ENCODE results near the gene ARV1.
A peak's percentile ranks its signal among the peaks of the same experiment; 100 is the strongest.
"Not testable (repeated sequence)": the region's sequence is repeated elsewhere in the genome, so short reads cannot be mapped to it uniquely, and the experiment has no call there.

Gene ARV1

GRCh38 chr1:231020139-231020601 lies 41.3 kb downstream of the ARV1 start:
- ATAC-seq, result peak; percentile 42
- no peak for DNase-seq

GRCh38 chr1:231020816-231021215 lies 41.9 kb downstream of the ARV1 start:
- ATAC-seq (no peak), DNase-seq (no peak)

GRCh38 chr1:231021540-231022031 lies 42.7 kb downstream of the ARV1 start:
- ATAC-seq (no peak), DNase-seq (no peak)

GRCh38 chr1:231022543-231022942 lies 43.6 kb downstream of the ARV1 start:
- DNase-seq, ATAC-seq: not testable (repeated sequence)

- no peak for ATAC-seq
- no peak for DNase-seq
Observed at GRCh38 chr1:231023150-231023549, 44.3 kb downstream of the ARV1 start.

- DNase-seq (no peak), ATAC-seq (no peak)
Observed at GRCh38 chr1:231026576-231026975, 47.7 kb downstream of the ARV1 start.

GRCh38 chr1:231027136-231027925 lies 48.4 kb downstream of the ARV1 start:
- ATAC-seq, result no peak
- no peak for DNase-seq

- DNase-seq (no peak), ATAC-seq (no peak)
Observed at GRCh38 chr1:231027971-231028370, 49.1 kb downstream of the ARV1 start.

- no peak for DNase-seq
- ATAC-seq, result no peak
Observed at GRCh38 chr1:231028682-231029081, 49.8 kb downstream of the ARV1 start.

- ATAC-seq, DNase-seq: not testable (repeated sequence)
Observed at GRCh38 chr1:231029247-231029646, 50.4 kb downstream of the ARV1 start.

- ATAC-seq, result no peak
- no peak for DNase-seq
Observed at GRCh38 chr1:231029841-231030240, 50.9 kb downstream of the ARV1 start.

GRCh38 chr1:231032963-231033362 lies 54.1 kb downstream of the ARV1 start:
- DNase-seq (no peak), ATAC-seq (no peak)

- DNase-seq (no peak), ATAC-seq (no peak)
Observed at GRCh38 chr1:231035799-231036198, 56.9 kb downstream of the ARV1 start.

GRCh38 chr1:231036416-231036815 lies 57.5 kb downstream of the ARV1 start:
- no peak for DNase-seq

GRCh38 chr1:231037585-231038517 lies 59.0 kb downstream of the ARV1 start:
- DNase-seq (no peak), ATAC-seq (no peak)

More at GRCh38 chr1:231036416-231036815, 57.5 kb downstream of the ARV1 start:
- no peak for ATAC-seq

- ATAC-seq (peak; percentile 26), DNase-seq (peak; percentile 48)
Observed at GRCh38 chr1:231039161-231040018, 60.5 kb downstream of the ARV1 start.

- peak; percentile 77 for ATAC-seq
- peak; percentile 82 for DNase-seq
Observed at GRCh38 chr1:231040019-231040799, 61.3 kb downstream of the ARV1 start, which contains the start of gene FAM89A. Gene FAM89A, minus strand, starts transcription at chr1:231040254. Its CDS starts 43 bp downstream, at chr1:231040211.

- DNase-seq (no peak), ATAC-seq (no peak)
Observed at GRCh38 chr1:231040800-231041718, 62.2 kb downstream of the ARV1 start.

GRCh38 chr1:231041719-231042261 lies 62.9 kb downstream of the ARV1 start:
- DNase-seq (no peak), ATAC-seq (no peak)
